PC-3 (cell line): ENCODE results near the gene TRPM8.

Experiments used
- EZH2 ChIP-seq: fragments of 300-600 bp; sonication (generic); IDR thresholded peaks from one replicate; pipeline ENCODE4 v1.6.1; 2017; ENCODE audit warnings: antibody characterized with exemption, mild to moderate bottlenecking, low read length; ENCODE audit not compliant: unreplicated experiment
- EZH2phosphoT487 ChIP-seq: fragments of 300-600 bp; sonication (generic); IDR thresholded peaks from 2 replicates; pipeline ENCODE4 v1.6.1; 2018; ENCODE audit warnings: mild to moderate bottlenecking, antibody characterized with exemption, low read length, borderline replicate concordance
- TF ChIP-seq, protein P1 (sequence below): fragments of 300-600 bp; sonication (generic); conservative IDR thresholded peaks from 2 replicates; pipeline ENCODE4 v1.5.1; 2017; ENCODE audit warnings: antibody characterized with exemption, low read depth, mild to moderate bottlenecking, low read length

DNA sequence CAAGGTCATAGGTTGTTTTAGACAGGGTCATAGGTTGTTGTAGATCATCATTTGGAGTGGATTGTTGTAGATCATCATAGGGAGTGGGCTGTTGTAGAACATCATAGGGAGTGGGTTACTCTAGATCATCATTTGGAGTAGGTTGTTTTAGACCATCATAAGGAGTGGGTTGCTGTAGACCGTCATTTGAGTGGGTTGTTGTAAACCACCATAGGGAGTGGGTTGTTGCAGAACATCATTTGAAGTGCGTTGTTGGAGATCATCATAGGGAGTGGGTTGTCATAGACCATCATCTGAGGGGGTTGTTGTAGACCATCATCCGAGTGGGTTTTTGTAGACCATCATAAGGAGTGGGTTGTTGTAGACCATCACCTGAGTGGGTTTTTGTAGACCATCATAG lies 9.5 kb upstream of the TRPM8 start:
- TF ChIP-seq, protein P1, sequence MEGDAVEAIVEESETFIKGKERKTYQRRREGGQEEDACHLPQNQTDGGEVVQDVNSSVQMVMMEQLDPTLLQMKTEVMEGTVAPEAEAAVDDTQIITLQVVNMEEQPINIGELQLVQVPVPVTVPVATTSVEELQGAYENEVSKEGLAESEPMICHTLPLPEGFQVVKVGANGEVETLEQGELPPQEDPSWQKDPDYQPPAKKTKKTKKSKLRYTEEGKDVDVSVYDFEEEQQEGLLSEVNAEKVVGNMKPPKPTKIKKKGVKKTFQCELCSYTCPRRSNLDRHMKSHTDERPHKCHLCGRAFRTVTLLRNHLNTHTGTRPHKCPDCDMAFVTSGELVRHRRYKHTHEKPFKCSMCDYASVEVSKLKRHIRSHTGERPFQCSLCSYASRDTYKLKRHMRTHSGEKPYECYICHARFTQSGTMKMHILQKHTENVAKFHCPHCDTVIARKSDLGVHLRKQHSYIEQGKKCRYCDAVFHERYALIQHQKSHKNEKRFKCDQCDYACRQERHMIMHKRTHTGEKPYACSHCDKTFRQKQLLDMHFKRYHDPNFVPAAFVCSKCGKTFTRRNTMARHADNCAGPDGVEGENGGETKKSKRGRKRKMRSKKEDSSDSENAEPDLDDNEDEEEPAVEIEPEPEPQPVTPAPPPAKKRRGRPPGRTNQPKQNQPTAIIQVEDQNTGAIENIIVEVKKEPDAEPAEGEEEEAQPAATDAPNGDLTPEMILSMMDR, result no peak
- TF ChIP-seq EZH2, result no peak
- no peak for TF ChIP-seq EZH2phosphoT487
